Right lobe of liver (tissue), 4 donors: ENCODE results near the gene PEF1.

Experiments
- CTCF ChIP-seq, 4 donors: fragments of 200-600 bp in 3 of 4; fragments of 450-650 bp in 1 of 4; IDR thresholded peaks; one replicate each; pipeline versions ENCODE4 v1.5.1 to v1.8.0; 2016 to 2022; ENCODE audit warnings: antibody characterized with exemption in 4 of 4, mild to moderate bottlenecking in 2 of 4
- POLR2A ChIP-seq: fragments of 450-650 bp; IDR thresholded peaks from one replicate; pipeline ENCODE4 v1.6.1; 2017; ENCODE audit warnings: antibody characterized with exemption, mild to moderate bottlenecking
- donor health status: DM: no; HTN: no; CAD: no.
- donor health status: DM: no; HTN: no; CAD: no.
- donor health status: DM: no; HTN: yes; CAD: no.

- TF ChIP-seq CTCF (IDR thresholded peaks at IDR 0.05) (no peak), POLR2A (no peak)
Observed at GRCh38 chr1:31584869-31585735, 59.6 kb downstream of the PEF1 start.
